ENCODE results near the gene C1orf146.

- TF ChIP-seq, protein P1, sequence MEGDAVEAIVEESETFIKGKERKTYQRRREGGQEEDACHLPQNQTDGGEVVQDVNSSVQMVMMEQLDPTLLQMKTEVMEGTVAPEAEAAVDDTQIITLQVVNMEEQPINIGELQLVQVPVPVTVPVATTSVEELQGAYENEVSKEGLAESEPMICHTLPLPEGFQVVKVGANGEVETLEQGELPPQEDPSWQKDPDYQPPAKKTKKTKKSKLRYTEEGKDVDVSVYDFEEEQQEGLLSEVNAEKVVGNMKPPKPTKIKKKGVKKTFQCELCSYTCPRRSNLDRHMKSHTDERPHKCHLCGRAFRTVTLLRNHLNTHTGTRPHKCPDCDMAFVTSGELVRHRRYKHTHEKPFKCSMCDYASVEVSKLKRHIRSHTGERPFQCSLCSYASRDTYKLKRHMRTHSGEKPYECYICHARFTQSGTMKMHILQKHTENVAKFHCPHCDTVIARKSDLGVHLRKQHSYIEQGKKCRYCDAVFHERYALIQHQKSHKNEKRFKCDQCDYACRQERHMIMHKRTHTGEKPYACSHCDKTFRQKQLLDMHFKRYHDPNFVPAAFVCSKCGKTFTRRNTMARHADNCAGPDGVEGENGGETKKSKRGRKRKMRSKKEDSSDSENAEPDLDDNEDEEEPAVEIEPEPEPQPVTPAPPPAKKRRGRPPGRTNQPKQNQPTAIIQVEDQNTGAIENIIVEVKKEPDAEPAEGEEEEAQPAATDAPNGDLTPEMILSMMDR (conservative IDR thresholded peaks at IDR 0.05; ENCODE audit: low read length) = no peak
- no peak for TF ChIP-seq EZH2phosphoT487 (IDR thresholded peaks at IDR 0.05; ENCODE audit: borderline replicate concordance)
These were observed 22.3 kb downstream of the C1orf146 start for GRCh38 chr1:92240034-92240433.
